SKM-1 (cell line): ENCODE measurements around the gene TMEM191B.
"Not testable (repeated sequence)": the region's sequence is repeated elsewhere in the genome, so short reads cannot be mapped to it uniquely, and the experiment has no call there.

ENCODE experiments used
- DNase-seq: peaks from one replicate; lab custom pipeline; 2025; ENCODE audit not compliant: unreplicated experiment; lab: John Stamatoyannopoulos, UW

Gene TMEM191B

GRCh38 chr22:18527752-18528596 lies at the start of gene TMEM191B:
TSS of gene TMEM191B (plus strand) at chr22:18527802. CDS start at chr22:18527981, 179 bp downstream.
- DNase-seq: not testable (repeated sequence)

- DNase-seq: not testable (repeated sequence)
Observed at GRCh38 chr22:18496227-18496626, 31.4 kb upstream of the TMEM191B start.

GRCh38 chr22:18511327-18511726 lies 16.3 kb upstream of the TMEM191B start:
- DNase-seq: not testable (repeated sequence)

- DNase-seq: not testable (repeated sequence)
Observed at GRCh38 chr22:18512378-18512777, 15.2 kb upstream of the TMEM191B start.

GRCh38 chr22:18513454-18513853 lies 14.1 kb upstream of the TMEM191B start:
- not testable (repeated sequence) for DNase-seq

- not testable (repeated sequence) for DNase-seq
Observed at GRCh38 chr22:18518061-18518460, 9.5 kb upstream of the TMEM191B start, which contains the start of gene GGTLC3. TSS of gene GGTLC3 (minus strand) at chr22:18518161. CDS start at chr22:18517897, 264 bp downstream.

GRCh38 chr22:18522762-18523161 lies 4.8 kb upstream of the TMEM191B start:
- DNase-seq: not testable (repeated sequence)

GRCh38 chr22:18523328-18523727 lies 4.3 kb upstream of the TMEM191B start:
- DNase-seq: not testable (repeated sequence)

- not testable (repeated sequence) for DNase-seq
Observed at GRCh38 chr22:18528597-18529415, 1.2 kb downstream of the TMEM191B start.

GRCh38 chr22:18529416-18530145 lies 2.0 kb downstream of the TMEM191B start:
- DNase-seq: not testable (repeated sequence)

GRCh38 chr22:18533633-18534032 lies 6.0 kb downstream of the TMEM191B start:
- DNase-seq: not testable (repeated sequence)

- not testable (repeated sequence) for DNase-seq
Observed at GRCh38 chr22:18534315-18534714, 6.7 kb downstream of the TMEM191B start.

GRCh38 chr22:18539994-18540393 lies 12.4 kb downstream of the TMEM191B start:
- DNase-seq: not testable (repeated sequence)

- not testable (repeated sequence) for DNase-seq
Observed at GRCh38 chr22:18543400-18543799, 15.8 kb downstream of the TMEM191B start.

GRCh38 chr22:18544615-18545014 lies 17.0 kb downstream of the TMEM191B start:
- not testable (repeated sequence) for DNase-seq

- DNase-seq: not testable (repeated sequence)
Observed at GRCh38 chr22:18549458-18550179, 22.0 kb downstream of the TMEM191B start.

GRCh38 chr22:18551046-18551445 lies 23.4 kb downstream of the TMEM191B start:
- DNase-seq: not testable (repeated sequence)

GRCh38 chr22:18552839-18553597 lies 25.4 kb downstream of the TMEM191B start:
- DNase-seq: not testable (repeated sequence)
